GM12874 (cell line): ENCODE results near the gene DHRSX.

Experiments
- CTCF ChIP-seq: IDR thresholded peaks from 2 replicates; pipeline ENCODE4 v1.5.1; 2011; ENCODE audit warnings: low read depth, mild to moderate bottlenecking, control low read depth, low read length, moderate library complexity; ENCODE audit not compliant: insufficient read depth

DHRSX gene

GRCh38 chrX:2391869-2392606 is 108.7 kb downstream of the DHRSX start:
- TF ChIP-seq CTCF, result no peak

DNA sequence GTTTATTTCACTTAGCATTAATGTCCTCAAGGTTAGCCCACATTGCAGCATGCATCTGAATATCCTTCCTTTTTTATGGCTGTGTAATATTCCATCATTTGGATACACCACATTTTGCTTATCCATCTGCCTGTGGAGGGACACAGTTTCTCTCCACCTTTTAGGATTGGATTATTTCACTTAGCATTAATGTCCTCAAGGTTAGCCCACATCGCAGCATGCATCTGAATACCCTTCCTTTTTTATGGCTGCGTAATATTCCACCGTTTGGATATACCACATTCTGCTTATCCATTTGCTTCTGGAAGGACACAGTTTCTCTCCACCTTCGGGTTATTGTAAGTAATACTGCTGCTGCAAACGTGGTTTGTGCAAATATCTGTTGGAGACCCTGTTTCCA is 110.0 kb downstream of the DHRSX start:
- no peak for TF ChIP-seq CTCF

GRCh38 chrX:2389324-2389723 is 111.5 kb downstream of the DHRSX start:
- no peak for TF ChIP-seq CTCF

- TF ChIP-seq CTCF, result no peak
Measured at GRCh38 chrX:2388669-2389068, 112.1 kb downstream of the DHRSX start.

GRCh38 chrX:2387614-2388239 is 113.0 kb downstream of the DHRSX start:
- TF ChIP-seq CTCF, result no peak

GRCh38 chrX:2385224-2385623 is 115.6 kb downstream of the DHRSX start:
- TF ChIP-seq CTCF, result no peak

GRCh38 chrX:2384486-2384885 is 116.3 kb downstream of the DHRSX start:
- no peak for TF ChIP-seq CTCF
